ENCODE results near the gene ATXN7L1.

Gene ATXN7L1

GRCh38 chr7:105612806-105613205 is 263.6 kb downstream of the ATXN7L1 start:
- Histone ChIP-seq H3K14ac (ENCODE audit: low read length) (no peak overlapping the region), H4K8ac (ENCODE audit: low read depth, low read length) (no peak overlapping the region), H3K4me3 (ENCODE audit: low read depth, low read length) (no peak overlapping the region), H3K27ac (ENCODE audit: low read depth, low read length) (no peak overlapping the region), H4K91ac (ENCODE audit: low read depth, low read length) (no peak overlapping the region), H3K79me2 (ENCODE audit: control insufficient read depth, insufficient read depth, low read length, poor library complexity) (no peaks in the 10 kb centered on the region), H3K9me3 (ENCODE audit: insufficient read depth, low read depth, low read length) (no peaks in the 10 kb centered on the region), H3K4me2 (ENCODE audit: low read length) (no peak overlapping the region), H3K23ac (ENCODE audit: low read length) (no peak overlapping the region), H2BK5ac (ENCODE audit: low read depth, low read length, poor library complexity) (no peak overlapping the region), H3K36me3 (ENCODE audit: control insufficient read depth in 1 of 2, insufficient read depth in 2 of 2, low read length in 2 of 2) (peaks cover 3% of the 10 kb centered on the region in 2 experiments), H3K18ac (ENCODE audit: low read length) (no peak overlapping the region), H2BK120ac (ENCODE audit: insufficient read depth, low read length, poor library complexity) (no peak overlapping the region), H3K79me1 (ENCODE audit: low read length) (no peaks in the 10 kb centered on the region), H2AK5ac (ENCODE audit: low read length) (no peak overlapping the region), H3K9ac (ENCODE audit: low read length) (no peak overlapping the region), H2AFZ (ENCODE audit: insufficient read depth, low read length, poor library complexity) (no peak overlapping the region), H3K4ac (ENCODE audit: low read depth, low read length) (no peak overlapping the region), H4K12ac (ENCODE audit: low read depth, low read length) (no peak overlapping the region), H2BK12ac (ENCODE audit: low read length) (no peak overlapping the region), H3K27me3 (ENCODE audit: insufficient read depth, low read length) (no peaks in the 10 kb centered on the region), H3K4me1 (ENCODE audit: control insufficient read depth in 1 of 2, insufficient read depth in 2 of 2, low read length in 2 of 2) (peaks cover 6 to 9% of the 10 kb centered on the region in 2 experiments)
- no peak for DNase-seq
- no CpG with 5 or more reads among the region's 9 CpGs for WGBS (ENCODE audit: extremely low coverage, insufficient coverage, insufficient read length)

- no peak for DNase-seq
- no CpG with 5 or more reads among the region's 16 CpGs for WGBS (ENCODE audit: extremely low coverage, insufficient coverage, insufficient read length)
- H2AFZ ChIP-seq (ENCODE audit: insufficient read depth, low read length, poor library complexity) = no peak overlapping the region
- H3K9ac ChIP-seq (ENCODE audit: low read length) = no peak overlapping the region
- no peaks in the 10 kb centered on the region for H3K9me3 ChIP-seq (ENCODE audit: insufficient read depth, low read depth, low read length)
- no peak overlapping the region for H4K91ac ChIP-seq (ENCODE audit: low read depth, low read length)
- no peak overlapping the region for H4K8ac ChIP-seq (ENCODE audit: low read depth, low read length)
- no peak overlapping the region for H3K4me2 ChIP-seq (ENCODE audit: low read length)
- no peak overlapping the region for H2AK5ac ChIP-seq (ENCODE audit: low read length)
- no peak overlapping the region for H3K4me3 ChIP-seq (ENCODE audit: low read depth, low read length)
- H3K36me3 ChIP-seq (ENCODE audit: control insufficient read depth in 1 of 2, insufficient read depth in 2 of 2, low read length in 2 of 2) = peaks cover 3% of the 10 kb centered on the region in 2 experiments
- H2BK5ac ChIP-seq (ENCODE audit: low read depth, low read length, poor library complexity) = no peak overlapping the region
- no peak overlapping the region for H3K14ac ChIP-seq (ENCODE audit: low read length)
- H3K79me1 ChIP-seq (ENCODE audit: low read length) = no peaks in the 10 kb centered on the region
- peaks cover 6 to 9% of the 10 kb centered on the region in 2 experiments for H3K4me1 ChIP-seq (ENCODE audit: control insufficient read depth in 1 of 2, insufficient read depth in 2 of 2, low read length in 2 of 2)
- no peak overlapping the region for H3K23ac ChIP-seq (ENCODE audit: low read length)
- H3K27me3 ChIP-seq (ENCODE audit: insufficient read depth, low read length) = no peaks in the 10 kb centered on the region
- H3K4ac ChIP-seq (ENCODE audit: low read depth, low read length) = no peak overlapping the region
- no peak overlapping the region for H4K12ac ChIP-seq (ENCODE audit: low read depth, low read length)
- no peak overlapping the region for H3K27ac ChIP-seq (ENCODE audit: low read depth, low read length)
- no peak overlapping the region for H2BK12ac ChIP-seq (ENCODE audit: low read length)
- no peaks in the 10 kb centered on the region for H3K79me2 ChIP-seq (ENCODE audit: control insufficient read depth, insufficient read depth, low read length, poor library complexity)
- H2BK120ac ChIP-seq (ENCODE audit: insufficient read depth, low read length, poor library complexity) = no peak overlapping the region
- H3K18ac ChIP-seq (ENCODE audit: low read length) = no peak overlapping the region
These were observed 264.3 kb downstream of the ATXN7L1 start for GRCh38 chr7:105611856-105612775.

GRCh38 chr7:105610165-105610930 is 266.1 kb downstream of the ATXN7L1 start:
- Histone ChIP-seq H3K27ac (ENCODE audit: low read depth, low read length) (no peak overlapping the region), H3K79me2 (ENCODE audit: control insufficient read depth, insufficient read depth, low read length, poor library complexity) (no peaks in the 10 kb centered on the region)

GRCh38 chr7:105602325-105603305 is 273.8 kb downstream of the ATXN7L1 start:
- H3K9ac ChIP-seq (ENCODE audit: low read length) = no peak overlapping the region
- H3K18ac ChIP-seq (ENCODE audit: low read length) = no peak overlapping the region
- WGBS (ENCODE audit: extremely low coverage, insufficient coverage, insufficient read length) = no CpG with 5 or more reads among the region's 19 CpGs
- DNase-seq = no peak
- H3K27me3 ChIP-seq (ENCODE audit: insufficient read depth, low read length) = no peaks in the 10 kb centered on the region
- H2AFZ ChIP-seq (ENCODE audit: insufficient read depth, low read length, poor library complexity) = no peak overlapping the region
- no peak overlapping the region for H3K23ac ChIP-seq (ENCODE audit: low read length)
- no peak overlapping the region for H2BK120ac ChIP-seq (ENCODE audit: insufficient read depth, low read length, poor library complexity)
- H2BK5ac ChIP-seq (ENCODE audit: low read depth, low read length, poor library complexity) = no peak overlapping the region
- no peaks in the 10 kb centered on the region for H3K9me3 ChIP-seq (ENCODE audit: insufficient read depth, low read depth, low read length)
- no peak overlapping the region for H4K8ac ChIP-seq (ENCODE audit: low read depth, low read length)
- no peak overlapping the region for H2AK5ac ChIP-seq (ENCODE audit: low read length)
- H3K27ac ChIP-seq (ENCODE audit: low read depth, low read length) = no peak overlapping the region
- no peak overlapping the region for H3K4me2 ChIP-seq (ENCODE audit: low read length)
- no peaks in the 10 kb centered on the region for H3K79me2 ChIP-seq (ENCODE audit: control insufficient read depth, insufficient read depth, low read length, poor library complexity)
- H3K4ac ChIP-seq (ENCODE audit: low read depth, low read length) = no peak overlapping the region
- no peak overlapping the region for H3K14ac ChIP-seq (ENCODE audit: low read length)
- no peaks in the 10 kb centered on the region for H3K36me3 ChIP-seq (ENCODE audit: control insufficient read depth in 1 of 2, insufficient read depth in 2 of 2, low read length in 2 of 2)
- no peak overlapping the region for H2BK12ac ChIP-seq (ENCODE audit: low read length)
- no peak overlapping the region for H3K4me3 ChIP-seq (ENCODE audit: low read depth, low read length)
- peaks cover 2 to 8% of the 10 kb centered on the region in 2 experiments for H3K4me1 ChIP-seq (ENCODE audit: control insufficient read depth in 1 of 2, insufficient read depth in 2 of 2, low read length in 2 of 2)
- H3K79me1 ChIP-seq (ENCODE audit: low read length) = no peaks in the 10 kb centered on the region
- H4K12ac ChIP-seq (ENCODE audit: low read depth, low read length) = no peak overlapping the region
- H4K91ac ChIP-seq (ENCODE audit: low read depth, low read length) = no peak overlapping the region

More at GRCh38 chr7:105610165-105610930, 266.1 kb downstream of the ATXN7L1 start:
- no peak for DNase-seq
- H3K4me3 ChIP-seq (ENCODE audit: low read depth, low read length) = no peak overlapping the region
- H3K36me3 ChIP-seq (ENCODE audit: control insufficient read depth in 1 of 2, insufficient read depth in 2 of 2, low read length in 2 of 2) = peaks cover 3% of the 10 kb centered on the region in 2 experiments
- H3K14ac ChIP-seq (ENCODE audit: low read length) = no peak overlapping the region
- H3K4me2 ChIP-seq (ENCODE audit: low read length) = no peak overlapping the region
- no peak overlapping the region for H3K9ac ChIP-seq (ENCODE audit: low read length)
- no peak overlapping the region for H2AFZ ChIP-seq (ENCODE audit: insufficient read depth, low read length, poor library complexity)
- no peaks in the 10 kb centered on the region for H3K79me1 ChIP-seq (ENCODE audit: low read length)
- no peaks in the 10 kb centered on the region for H3K9me3 ChIP-seq (ENCODE audit: insufficient read depth, low read depth, low read length)
- H4K12ac ChIP-seq (ENCODE audit: low read depth, low read length) = no peak overlapping the region
- H3K23ac ChIP-seq (ENCODE audit: low read length) = no peak overlapping the region
- WGBS (ENCODE audit: extremely low coverage, insufficient coverage, insufficient read length) = no CpG with 5 or more reads among the region's 8 CpGs
- no peak overlapping the region for H2BK12ac ChIP-seq (ENCODE audit: low read length)
- no peak overlapping the region for H4K91ac ChIP-seq (ENCODE audit: low read depth, low read length)
- no peak overlapping the region for H4K8ac ChIP-seq (ENCODE audit: low read depth, low read length)
- H3K4ac ChIP-seq (ENCODE audit: low read depth, low read length) = no peak overlapping the region
- no peak overlapping the region for H2BK120ac ChIP-seq (ENCODE audit: insufficient read depth, low read length, poor library complexity)
- H3K27me3 ChIP-seq (ENCODE audit: insufficient read depth, low read length) = no peaks in the 10 kb centered on the region
- H2AK5ac ChIP-seq (ENCODE audit: low read length) = no peak overlapping the region
- no peak overlapping the region for H2BK5ac ChIP-seq (ENCODE audit: low read depth, low read length, poor library complexity)
- no peak overlapping the region for H3K18ac ChIP-seq (ENCODE audit: low read length)
- H3K4me1 ChIP-seq (ENCODE audit: control insufficient read depth in 1 of 2, insufficient read depth in 2 of 2, low read length in 2 of 2) = peaks cover 6 to 9% of the 10 kb centered on the region in 2 experiments

Data from trophoblast cell (in vitro differentiated cells and primary cell).